ENCODE measurements around the gene OPN4. TPM values are rescaled to one million over a fixed set of nuclear protein-coding genes. Genes with fewer than 3 reads are reported as not detected.

Gene OPN4
- total RNA-seq, 1 donor from 2014 or later: not detected

- ATAC-seq (no peak), DNase-seq (no peak)
- Histone ChIP-seq H3K27me3 (ENCODE audit: low read depth) (peaks cover 6% of the 10 kb centered on the region), H3K9me3 (no peaks in the 10 kb centered on the region), H3K36me3 (no peaks in the 10 kb centered on the region), H3K4me1 (peaks cover 4% of the 10 kb centered on the region), H3K4me3 (no peak overlapping the region), H3K27ac (no peak overlapping the region)
- TF ChIP-seq, protein P1, sequence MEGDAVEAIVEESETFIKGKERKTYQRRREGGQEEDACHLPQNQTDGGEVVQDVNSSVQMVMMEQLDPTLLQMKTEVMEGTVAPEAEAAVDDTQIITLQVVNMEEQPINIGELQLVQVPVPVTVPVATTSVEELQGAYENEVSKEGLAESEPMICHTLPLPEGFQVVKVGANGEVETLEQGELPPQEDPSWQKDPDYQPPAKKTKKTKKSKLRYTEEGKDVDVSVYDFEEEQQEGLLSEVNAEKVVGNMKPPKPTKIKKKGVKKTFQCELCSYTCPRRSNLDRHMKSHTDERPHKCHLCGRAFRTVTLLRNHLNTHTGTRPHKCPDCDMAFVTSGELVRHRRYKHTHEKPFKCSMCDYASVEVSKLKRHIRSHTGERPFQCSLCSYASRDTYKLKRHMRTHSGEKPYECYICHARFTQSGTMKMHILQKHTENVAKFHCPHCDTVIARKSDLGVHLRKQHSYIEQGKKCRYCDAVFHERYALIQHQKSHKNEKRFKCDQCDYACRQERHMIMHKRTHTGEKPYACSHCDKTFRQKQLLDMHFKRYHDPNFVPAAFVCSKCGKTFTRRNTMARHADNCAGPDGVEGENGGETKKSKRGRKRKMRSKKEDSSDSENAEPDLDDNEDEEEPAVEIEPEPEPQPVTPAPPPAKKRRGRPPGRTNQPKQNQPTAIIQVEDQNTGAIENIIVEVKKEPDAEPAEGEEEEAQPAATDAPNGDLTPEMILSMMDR (IDR thresholded peaks at IDR 0.05): no peak
- intact Hi-C loops (cut with DNase I): no loop called here
Observed at GRCh38 chr10:86678999-86679792, 24.8 kb downstream of the OPN4 start.

- TF ChIP-seq, protein P1 (IDR thresholded peaks at IDR 0.05): no peak
- Histone ChIP-seq H3K27ac (no peak overlapping the region), H3K4me3 (no peak overlapping the region), H3K9me3 (no peaks in the 10 kb centered on the region), H3K36me3 (no peaks in the 10 kb centered on the region), H3K4me1 (peaks cover 9% of the 10 kb centered on the region), H3K27me3 (ENCODE audit: low read depth) (no peaks in the 10 kb centered on the region)
- ATAC-seq (no peak), DNase-seq (no peak)
- intact Hi-C loops (cut with DNase I): no loop called here
Observed at GRCh38 chr10:86681047-86681446, 26.7 kb downstream of the OPN4 start.

DNA sequence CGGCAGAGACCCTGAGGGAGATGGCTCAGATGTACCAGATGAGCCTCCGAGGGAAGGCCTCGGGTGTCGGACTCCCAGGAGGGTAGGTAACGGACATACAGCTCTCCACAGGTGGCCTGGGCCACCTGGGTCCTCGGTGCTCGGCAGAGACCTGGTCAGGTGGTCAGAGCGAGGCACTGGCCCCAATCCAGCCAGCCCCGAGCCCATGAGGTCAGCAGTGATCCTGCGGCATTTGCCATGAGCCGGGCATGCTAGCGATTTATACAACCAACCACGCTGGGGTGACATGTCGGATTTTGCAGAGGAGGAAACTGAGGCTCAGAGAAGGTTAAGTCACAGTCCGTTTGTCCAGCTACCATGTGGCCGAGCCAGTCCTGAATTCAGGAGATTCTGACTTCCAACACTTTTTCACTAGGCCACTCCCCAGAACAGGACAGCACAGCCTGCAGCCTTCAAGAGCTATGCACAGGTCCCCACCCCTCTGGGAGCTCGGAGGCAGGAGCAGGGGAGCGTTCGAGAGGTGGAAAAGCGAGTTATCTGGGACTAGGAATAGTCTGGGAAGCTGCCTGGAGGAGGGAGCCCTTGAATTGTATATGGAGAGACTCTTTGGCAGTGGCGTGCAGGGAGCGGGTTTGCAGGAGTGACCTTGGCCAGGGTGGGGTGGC lies 27.5 kb downstream of the OPN4 start:
- Histone ChIP-seq H3K36me3 (no peaks in the 10 kb centered on the region), H3K27ac (no peak overlapping the region), H3K9me3 (no peaks in the 10 kb centered on the region), H3K4me1 (peaks cover 9% of the 10 kb centered on the region), H3K27me3 (ENCODE audit: low read depth) (no peaks in the 10 kb centered on the region), H3K4me3 (no peak overlapping the region)
- DNase-seq (no peak), ATAC-seq (no peak)
- TF ChIP-seq, protein P1 (IDR thresholded peaks at IDR 0.05): no peak
- intact Hi-C loops (cut with DNase I): no loop called here

- peaks cover 9% of the 10 kb centered on the region for H3K4me1 ChIP-seq
- DNase-seq (no peak), ATAC-seq (no peak)
- no peak overlapping the region for H3K27ac ChIP-seq
- H3K36me3 ChIP-seq: no peaks in the 10 kb centered on the region
- H3K27me3 ChIP-seq (ENCODE audit: low read depth): no peaks in the 10 kb centered on the region
- no peak overlapping the region for H3K4me3 ChIP-seq
- intact Hi-C loops (cut with DNase I): no loop called here
- TF ChIP-seq, protein P1 (IDR thresholded peaks at IDR 0.05): no peak
- no peaks in the 10 kb centered on the region for H3K9me3 ChIP-seq
Observed at GRCh38 chr10:86682675-86683074, 28.3 kb downstream of the OPN4 start.

DNA sequence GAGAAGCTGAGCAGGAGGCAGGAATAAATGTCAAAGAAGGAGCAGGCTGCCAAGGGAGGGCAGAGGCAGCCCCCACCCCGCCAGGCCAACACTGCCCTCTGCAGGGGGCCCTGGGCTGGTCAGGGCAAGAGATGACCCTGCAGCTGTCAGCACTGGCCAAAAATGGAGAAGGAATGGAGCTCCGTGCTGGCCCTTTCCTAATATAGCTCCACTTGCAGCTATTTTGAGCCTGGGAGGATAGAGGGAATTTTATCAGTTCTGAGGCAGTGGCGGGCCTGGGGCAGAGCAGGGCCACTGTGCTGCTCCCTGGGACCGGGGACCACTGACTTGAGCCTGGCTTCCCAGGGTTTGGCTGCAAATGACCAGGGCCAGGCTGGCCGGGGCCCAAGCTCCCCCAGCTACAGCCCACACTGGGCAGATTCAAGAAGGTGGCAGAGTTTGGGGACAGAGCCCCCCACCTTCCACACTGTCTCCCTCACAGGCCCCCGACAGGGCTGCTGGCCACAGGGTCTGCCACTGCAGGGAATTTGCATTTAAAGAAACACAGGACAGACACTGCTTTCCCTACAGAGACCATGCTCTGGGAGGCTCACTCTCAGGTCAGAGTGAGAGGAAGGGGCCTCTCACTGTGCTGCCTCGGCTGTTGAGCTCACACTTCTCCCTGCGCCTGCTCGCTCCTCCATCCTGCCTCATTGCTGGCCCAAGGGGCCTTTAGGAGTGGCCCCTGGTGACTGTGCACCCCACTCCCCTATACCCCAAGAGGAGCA lies 30.2 kb downstream of the OPN4 start:
- H3K36me3 ChIP-seq: no peaks in the 10 kb centered on the region
- H3K27me3 ChIP-seq (ENCODE audit: low read depth): no peaks in the 10 kb centered on the region
- ATAC-seq (peak in 1 of 2 donors; percentile 21), DNase-seq (no peak)
- H3K27ac ChIP-seq: no peak overlapping the region
- H3K9me3 ChIP-seq: no peaks in the 10 kb centered on the region
- TF ChIP-seq, protein P1 (IDR thresholded peaks at IDR 0.05): peak; percentile 27
- no peak overlapping the region for H3K4me3 ChIP-seq
- intact Hi-C loops (cut with DNase I): no loop called here
- H3K4me1 ChIP-seq: peaks cover 17% of the 10 kb centered on the region

Data from lower lobe of right lung (tissue), 2 donors.